ENCODE data around the gene THAP11.

DNA sequence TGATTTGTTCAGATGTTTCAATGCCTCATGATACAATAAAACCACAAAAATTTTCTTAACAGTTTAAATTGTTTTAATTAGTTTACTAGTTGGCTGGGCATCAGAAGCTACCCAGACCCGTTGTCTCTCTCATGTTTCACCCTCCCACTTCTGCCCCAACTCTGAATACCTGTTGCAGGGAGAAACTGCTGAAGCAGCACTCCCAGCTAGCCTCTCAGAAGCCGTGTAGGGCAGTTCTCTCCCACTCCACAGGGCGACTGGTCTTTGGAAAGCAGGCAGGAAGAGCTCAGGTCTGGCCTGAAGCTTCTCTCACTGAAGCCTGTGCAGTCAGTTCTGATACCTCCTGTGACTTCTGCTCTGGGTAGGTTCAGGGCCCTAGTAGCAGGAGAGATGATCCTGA is 29.1 kb downstream of the THAP11 start:
- TF ChIP-seq, protein P1, sequence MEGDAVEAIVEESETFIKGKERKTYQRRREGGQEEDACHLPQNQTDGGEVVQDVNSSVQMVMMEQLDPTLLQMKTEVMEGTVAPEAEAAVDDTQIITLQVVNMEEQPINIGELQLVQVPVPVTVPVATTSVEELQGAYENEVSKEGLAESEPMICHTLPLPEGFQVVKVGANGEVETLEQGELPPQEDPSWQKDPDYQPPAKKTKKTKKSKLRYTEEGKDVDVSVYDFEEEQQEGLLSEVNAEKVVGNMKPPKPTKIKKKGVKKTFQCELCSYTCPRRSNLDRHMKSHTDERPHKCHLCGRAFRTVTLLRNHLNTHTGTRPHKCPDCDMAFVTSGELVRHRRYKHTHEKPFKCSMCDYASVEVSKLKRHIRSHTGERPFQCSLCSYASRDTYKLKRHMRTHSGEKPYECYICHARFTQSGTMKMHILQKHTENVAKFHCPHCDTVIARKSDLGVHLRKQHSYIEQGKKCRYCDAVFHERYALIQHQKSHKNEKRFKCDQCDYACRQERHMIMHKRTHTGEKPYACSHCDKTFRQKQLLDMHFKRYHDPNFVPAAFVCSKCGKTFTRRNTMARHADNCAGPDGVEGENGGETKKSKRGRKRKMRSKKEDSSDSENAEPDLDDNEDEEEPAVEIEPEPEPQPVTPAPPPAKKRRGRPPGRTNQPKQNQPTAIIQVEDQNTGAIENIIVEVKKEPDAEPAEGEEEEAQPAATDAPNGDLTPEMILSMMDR (CRISPR knock-in tag; IDR thresholded peaks at IDR 0.05), result no peak
- TF ChIP-seq ZNF816 (CRISPR knock-in tag; IDR thresholded peaks at IDR 0.05; ENCODE audit: borderline replicate concordance), result no peak
- TF ChIP-seq, protein P2, sequence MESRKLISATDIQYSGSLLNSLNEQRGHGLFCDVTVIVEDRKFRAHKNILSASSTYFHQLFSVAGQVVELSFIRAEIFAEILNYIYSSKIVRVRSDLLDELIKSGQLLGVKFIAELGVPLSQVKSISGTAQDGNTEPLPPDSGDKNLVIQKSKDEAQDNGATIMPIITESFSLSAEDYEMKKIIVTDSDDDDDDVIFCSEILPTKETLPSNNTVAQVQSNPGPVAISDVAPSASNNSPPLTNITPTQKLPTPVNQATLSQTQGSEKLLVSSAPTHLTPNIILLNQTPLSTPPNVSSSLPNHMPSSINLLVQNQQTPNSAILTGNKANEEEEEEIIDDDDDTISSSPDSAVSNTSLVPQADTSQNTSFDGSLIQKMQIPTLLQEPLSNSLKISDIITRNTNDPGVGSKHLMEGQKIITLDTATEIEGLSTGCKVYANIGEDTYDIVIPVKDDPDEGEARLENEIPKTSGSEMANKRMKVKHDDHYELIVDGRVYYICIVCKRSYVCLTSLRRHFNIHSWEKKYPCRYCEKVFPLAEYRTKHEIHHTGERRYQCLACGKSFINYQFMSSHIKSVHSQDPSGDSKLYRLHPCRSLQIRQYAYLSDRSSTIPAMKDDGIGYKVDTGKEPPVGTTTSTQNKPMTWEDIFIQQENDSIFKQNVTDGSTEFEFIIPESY (CRISPR knock-in tag; IDR thresholded peaks at IDR 0.05), result no peak
- TF ChIP-seq, protein P3, sequence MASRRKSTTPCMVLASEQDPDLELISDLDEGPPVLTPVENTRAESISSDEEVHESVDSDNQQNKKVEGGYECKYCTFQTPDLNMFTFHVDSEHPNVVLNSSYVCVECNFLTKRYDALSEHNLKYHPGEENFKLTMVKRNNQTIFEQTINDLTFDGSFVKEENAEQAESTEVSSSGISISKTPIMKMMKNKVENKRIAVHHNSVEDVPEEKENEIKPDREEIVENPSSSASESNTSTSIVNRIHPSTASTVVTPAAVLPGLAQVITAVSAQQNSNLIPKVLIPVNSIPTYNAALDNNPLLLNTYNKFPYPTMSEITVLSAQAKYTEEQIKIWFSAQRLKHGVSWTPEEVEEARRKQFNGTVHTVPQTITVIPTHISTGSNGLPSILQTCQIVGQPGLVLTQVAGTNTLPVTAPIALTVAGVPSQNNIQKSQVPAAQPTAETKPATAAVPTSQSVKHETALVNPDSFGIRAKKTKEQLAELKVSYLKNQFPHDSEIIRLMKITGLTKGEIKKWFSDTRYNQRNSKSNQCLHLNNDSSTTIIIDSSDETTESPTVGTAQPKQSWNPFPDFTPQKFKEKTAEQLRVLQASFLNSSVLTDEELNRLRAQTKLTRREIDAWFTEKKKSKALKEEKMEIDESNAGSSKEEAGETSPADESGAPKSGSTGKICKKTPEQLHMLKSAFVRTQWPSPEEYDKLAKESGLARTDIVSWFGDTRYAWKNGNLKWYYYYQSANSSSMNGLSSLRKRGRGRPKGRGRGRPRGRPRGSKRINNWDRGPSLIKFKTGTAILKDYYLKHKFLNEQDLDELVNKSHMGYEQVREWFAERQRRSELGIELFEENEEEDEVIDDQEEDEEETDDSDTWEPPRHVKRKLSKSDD (CRISPR knock-in tag; IDR thresholded peaks at IDR 0.05; ENCODE audit: low read depth), result no peak
- TF ChIP-seq, protein P4, sequence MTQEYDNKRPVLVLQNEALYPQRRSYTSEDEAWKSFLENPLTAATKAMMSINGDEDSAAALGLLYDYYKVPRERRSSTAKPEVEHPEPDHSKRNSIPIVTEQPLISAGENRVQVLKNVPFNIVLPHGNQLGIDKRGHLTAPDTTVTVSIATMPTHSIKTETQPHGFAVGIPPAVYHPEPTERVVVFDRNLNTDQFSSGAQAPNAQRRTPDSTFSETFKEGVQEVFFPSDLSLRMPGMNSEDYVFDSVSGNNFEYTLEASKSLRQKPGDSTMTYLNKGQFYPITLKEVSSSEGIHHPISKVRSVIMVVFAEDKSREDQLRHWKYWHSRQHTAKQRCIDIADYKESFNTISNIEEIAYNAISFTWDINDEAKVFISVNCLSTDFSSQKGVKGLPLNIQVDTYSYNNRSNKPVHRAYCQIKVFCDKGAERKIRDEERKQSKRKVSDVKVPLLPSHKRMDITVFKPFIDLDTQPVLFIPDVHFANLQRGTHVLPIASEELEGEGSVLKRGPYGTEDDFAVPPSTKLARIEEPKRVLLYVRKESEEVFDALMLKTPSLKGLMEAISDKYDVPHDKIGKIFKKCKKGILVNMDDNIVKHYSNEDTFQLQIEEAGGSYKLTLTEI (CRISPR knock-in tag; conservative IDR thresholded peaks at IDR 0.05), result no peak
- no peak for TF ChIP-seq IKZF4 (CRISPR knock-in tag; IDR thresholded peaks at IDR 0.05; ENCODE audit: borderline replicate concordance, low read depth, not compliant biosample characterization)
- TF ChIP-seq RFX5 (IDR thresholded peaks at IDR 0.05; ENCODE audit: low read depth, low read length), result no peak
- no peak for TF ChIP-seq CEBPB (IDR thresholded peaks at IDR 0.05; ENCODE audit: borderline replicate concordance, low read depth, low read length)
- TF ChIP-seq, protein P5, sequence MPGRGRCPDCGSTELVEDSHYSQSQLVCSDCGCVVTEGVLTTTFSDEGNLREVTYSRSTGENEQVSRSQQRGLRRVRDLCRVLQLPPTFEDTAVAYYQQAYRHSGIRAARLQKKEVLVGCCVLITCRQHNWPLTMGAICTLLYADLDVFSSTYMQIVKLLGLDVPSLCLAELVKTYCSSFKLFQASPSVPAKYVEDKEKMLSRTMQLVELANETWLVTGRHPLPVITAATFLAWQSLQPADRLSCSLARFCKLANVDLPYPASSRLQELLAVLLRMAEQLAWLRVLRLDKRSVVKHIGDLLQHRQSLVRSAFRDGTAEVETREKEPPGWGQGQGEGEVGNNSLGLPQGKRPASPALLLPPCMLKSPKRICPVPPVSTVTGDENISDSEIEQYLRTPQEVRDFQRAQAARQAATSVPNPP (CRISPR knock-in tag; IDR thresholded peaks at IDR 0.05), result no peak
- TF ChIP-seq ZNF274 (CRISPR knock-in tag; IDR thresholded peaks at IDR 0.05), result no peak
- TF ChIP-seq DMAP1 (CRISPR knock-in tag; IDR thresholded peaks at IDR 0.05), result no peak
- no peak for TF ChIP-seq NR2F6 (IDR thresholded peaks at IDR 0.05)
- TF ChIP-seq NR2F6 (CRISPR knock-in tag; IDR thresholded peaks at IDR 0.05), result no peak
- TF ChIP-seq CHD4 (IDR thresholded peaks at IDR 0.05; ENCODE audit: borderline replicate concordance, low read length), result no peak
- no peak for TF ChIP-seq JUNB (CRISPR knock-in tag; IDR thresholded peaks at IDR 0.05; ENCODE audit: borderline replicate concordance)

Data from HepG2 (cell line).